GM18907 (cell line): Measurements from ENCODE around the gene STX1A.
"Not testable (repeated sequence)": the region's sequence is repeated elsewhere in the genome, so short reads cannot be mapped to it uniquely, and the experiment has no call there.

ENCODE experiments used
- ATAC-seq: cut with Tn5 transposase; IDR thresholded peaks from one replicate; pipeline ENCODE4 v1.9.1; 2021; ENCODE audit warnings: mild to moderate bottlenecking, moderate library complexity; ENCODE audit not compliant: unreplicated experiment

STX1A gene

GRCh38 chr7:73655309-73655708 lies 64.2 kb downstream of the STX1A start:
- ATAC-seq = not testable (repeated sequence)

GRCh38 chr7:73652541-73652949 lies 66.9 kb downstream of the STX1A start:
- ATAC-seq = no peak

GRCh38 chr7:73650524-73650923 lies 68.9 kb downstream of the STX1A start:
- no peak for ATAC-seq

GRCh38 chr7:73649576-73649975 lies 69.9 kb downstream of the STX1A start:
- ATAC-seq = no peak
